Liver (tissue), 9 donors: ENCODE data around the gene CTNNA1. TPM values are rescaled to one million over a fixed set of nuclear protein-coding genes. Genes with fewer than 3 reads are reported as not detected.

Experiments used
- DNase-seq: peaks from one replicate; pipeline ENCODE4 v3.0.0-alpha.2; 2017; ENCODE audit warnings: low spot score
- H3K27ac ChIP-seq, 2 donors: one replicate each; pipeline ENCODE4 v1.7.0; 2013; ENCODE audit warnings: inconsistent platforms in 2 of 2, low read length in 2 of 2, control low read depth in 1 of 2, low read depth in 1 of 2, mild to moderate bottlenecking in 1 of 2
- H3K27me3 ChIP-seq, 4 donors: one replicate each; pipeline versions ENCODE4 v1.6.1 to v1.7.0; 2013; ENCODE audit warnings: low read length in 3 of 4, inconsistent platforms in 1 of 4, mild to moderate bottlenecking in 1 of 4, moderate library complexity in 1 of 4; ENCODE audit not compliant: control insufficient read depth in 4 of 4, insufficient read depth in 4 of 4
- H3K36me3 ChIP-seq, 4 donors: one replicate each; pipeline versions ENCODE4 v1.6.1 to v1.7.0; 2013; ENCODE audit warnings: low read length in 3 of 4, mild to moderate bottlenecking in 3 of 4, low read depth in 1 of 4, moderate library complexity in 1 of 4; ENCODE audit not compliant: control insufficient read depth in 4 of 4, insufficient read depth in 3 of 4
- H3K4me1 ChIP-seq, 4 donors: one replicate each; pipeline versions ENCODE4 v1.6.1 to v1.7.0; 2013; ENCODE audit warnings: low read length in 3 of 4, mild to moderate bottlenecking in 3 of 4, moderate library complexity in 1 of 4; ENCODE audit not compliant: control insufficient read depth in 4 of 4, insufficient read depth in 4 of 4
- H3K4me3 ChIP-seq, 3 donors: one replicate each; pipeline versions ENCODE4 v1.6.1 to v1.7.0; 2013; ENCODE audit warnings: low read length in 3 of 3, control low read depth in 1 of 3, low read depth in 1 of 3, mild to moderate bottlenecking in 1 of 3
- H3K9ac ChIP-seq, 2 donors: one replicate each; pipeline ENCODE4 v1.7.0; 2013; ENCODE audit warnings: low read length in 2 of 2, mild to moderate bottlenecking in 2 of 2, moderate library complexity in 2 of 2, control low read depth in 1 of 2, low read depth in 1 of 2
- H3K9me3 ChIP-seq, 4 donors: one replicate each; pipeline versions ENCODE4 v1.6.1 to v1.7.0; 2013; ENCODE audit warnings: low read length in 3 of 4; ENCODE audit not compliant: control insufficient read depth in 4 of 4
- ATF3 ChIP-seq: IDR thresholded peaks from 2 replicates; pipeline ENCODE4 v1.6.1; 2016; ENCODE audit warnings: antibody characterized with exemption
- CTCF ChIP-seq: fragments of 150-350 bp; IDR thresholded peaks from 2 replicates; pipeline ENCODE4 v1.5.1; 2017; ENCODE audit warnings: improper control_type of control experiment, low read depth, low read length; ENCODE audit not compliant: missing input control
- EGR1 ChIP-seq, 2 donors: IDR thresholded peaks; 2 replicates each; pipeline ENCODE4 v1.6.1; 2016 to 2018; ENCODE audit warnings: antibody characterized with exemption in 2 of 2, low read depth in 2 of 2
- FOXA1 ChIP-seq: IDR thresholded peaks from 2 replicates; pipeline ENCODE4 v1.6.1; 2016; ENCODE audit warnings: antibody characterized with exemption
- FOXA2 ChIP-seq: IDR thresholded peaks from 2 replicates; pipeline ENCODE4 v1.6.1; 2016; ENCODE audit warnings: antibody characterized with exemption
- GABPA ChIP-seq, 2 donors: IDR thresholded peaks in 1 of 2; conservative IDR thresholded peaks in 1 of 2; 2 replicates each; pipeline ENCODE4 v1.6.1; 2016; ENCODE audit warnings: antibody characterized with exemption in 2 of 2, mild to moderate bottlenecking in 1 of 2, moderate library complexity in 1 of 2
- HNF4A ChIP-seq, 2 donors: conservative IDR thresholded peaks; 2 replicates each; pipeline ENCODE4 v1.6.1; 2016; ENCODE audit warnings: antibody characterized with exemption in 2 of 2, mild to moderate bottlenecking in 2 of 2
- HNF4G ChIP-seq: IDR thresholded peaks from 2 replicates; pipeline ENCODE4 v1.6.1; 2016; ENCODE audit warnings: antibody characterized with exemption
- JUND ChIP-seq, 2 donors: IDR thresholded peaks; 2 replicates each; pipeline ENCODE4 v1.6.1; 2016; ENCODE audit warnings: antibody characterized with exemption in 2 of 2
- MAX ChIP-seq: IDR thresholded peaks from 2 replicates; pipeline ENCODE4 v1.6.1; 2016; ENCODE audit warnings: antibody characterized with exemption
- NR2F2 ChIP-seq: IDR thresholded peaks from 2 replicates; pipeline ENCODE4 v1.6.1; 2016; ENCODE audit warnings: antibody characterized with exemption
- RAD21 ChIP-seq, 2 donors: IDR thresholded peaks; 2 replicates each; pipeline ENCODE4 v1.6.1; 2016; ENCODE audit warnings: antibody characterized with exemption in 2 of 2, mild to moderate bottlenecking in 2 of 2
- REST ChIP-seq: IDR thresholded peaks from 2 replicates; pipeline ENCODE4 v1.6.1; 2016; ENCODE audit warnings: antibody characterized with exemption, mild to moderate bottlenecking
- RXRA ChIP-seq, 2 donors: IDR thresholded peaks; 2 replicates each; pipeline ENCODE4 v1.6.1; 2017 to 2018; ENCODE audit warnings: antibody characterized with exemption in 2 of 2, mild to moderate bottlenecking in 1 of 2
- SP1 ChIP-seq: IDR thresholded peaks from 2 replicates; pipeline ENCODE4 v1.6.1; 2018; ENCODE audit warnings: antibody characterized with exemption, mild to moderate bottlenecking
- TAF1 ChIP-seq: conservative IDR thresholded peaks from 2 replicates; pipeline ENCODE4 v1.6.1; 2016; ENCODE audit warnings: antibody characterized with exemption, mild to moderate bottlenecking
- YY1 ChIP-seq: IDR thresholded peaks from 2 replicates; pipeline ENCODE4 v1.6.1; 2016; ENCODE audit warnings: antibody characterized with exemption, mild to moderate bottlenecking
- ZBTB33 ChIP-seq: IDR thresholded peaks from 2 replicates; pipeline ENCODE4 v1.6.1; 2016; ENCODE audit warnings: antibody characterized with exemption
- WGBS: extraction: QIAGEN DNeasy Blood & Tissue Kit; methylation state at CpG from one replicate; pipeline ENCODE4 v1.1.7; 2013; 5-methylcytosine and 5-hydroxymethylcytosine counted together
- polyA plus RNA-seq, 2 donors: library from polyadenylated mRNA; stranded (reverse) in 1 of 2; unstranded in 1 of 2; fragments of 200-250 nt in 1 of 2; fragments of >200 nt in 1 of 2; fragmentation: Nextera tagmentation in 1 of 2; extraction: Ambion mirVana in 1 of 2; gene quantifications; one replicate each; pipeline versions ENCODE4 v1.2.1 to v1.2.3, GENCODE V29; 2013 to 2015
- total RNA-seq, 2 donors: library from RNA; depleted of rRNA; stranded (reverse); fragments of >200 nt; gene quantifications; one replicate each; pipeline ENCODE4 v1.2.3, GENCODE V29; 2014
- donor health status: healthy.
- donor health status: healthy.
- donor health status: healthy.
- donor health status: healthy.
- donor health status: healthy.

The CTNNA1 gene
- total and polyA plus RNA-seq, 4 donors, result 39.9 to 150 (median 103) TPM

- TF ChIP-seq JUND (IDR thresholded peaks at IDR 0.05) (no peak), GABPA (IDR thresholded peaks at IDR 0.05 in 1 of 2, conservative IDR thresholded peaks at IDR 0.05 in 1 of 2) (no peak), FOXA2 (no peak), ZBTB33 (no peak), EGR1 (IDR thresholded peaks at IDR 0.05; ENCODE audit: low read depth in 2 of 2) (no peak), FOXA1 (no peak), MAX (no peak), ATF3 (no peak), TAF1 (no peak), NR2F2 (no peak), HNF4A (conservative IDR thresholded peaks at IDR 0.05) (no peak), CTCF (no peak), YY1 (no peak), RAD21 (IDR thresholded peaks at IDR 0.05) (no peak), HNF4G (no peak), SP1 (no peak)
- Histone ChIP-seq H3K4me1 (no peaks in the 10 kb centered on the region), H3K36me3 (no peaks in the 10 kb centered on the region), H3K27me3 (no peaks in the 10 kb centered on the region), H3K9me3 (no peaks in the 10 kb centered on the region), H3K27ac (no peak overlapping the region), H3K9ac (no peak overlapping the region), H3K4me3 (no peak overlapping the region)
- DNase-seq, result no peak
Measured at GRCh38 chr5:138713247-138713646, 40.0 kb upstream of the CTNNA1 start.

- Histone ChIP-seq H3K36me3 (no peaks in the 10 kb centered on the region), H3K9ac (no peak overlapping the region), H3K27me3 (no peaks in the 10 kb centered on the region), H3K4me1 (no peaks in the 10 kb centered on the region), H3K4me3 (no peak overlapping the region), H3K27ac (no peak overlapping the region), H3K9me3 (no peaks in the 10 kb centered on the region)
- WGBS, result 88% methylated on average over 3 of the region's 3 CpGs
- DNase-seq, result no peak
- TF ChIP-seq HNF4A (conservative IDR thresholded peaks at IDR 0.05), result no peak
- TF ChIP-seq SP1, result no peak
- no peak for TF ChIP-seq FOXA2
- no peak for TF ChIP-seq TAF1
- no peak for TF ChIP-seq FOXA1
- TF ChIP-seq RXRA (IDR thresholded peaks at IDR 0.05), result no peak
- TF ChIP-seq RAD21 (IDR thresholded peaks at IDR 0.05), result no peak
- TF ChIP-seq REST, result no peak
- no peak for TF ChIP-seq JUND (IDR thresholded peaks at IDR 0.05)
- no peak for TF ChIP-seq EGR1 (IDR thresholded peaks at IDR 0.05; ENCODE audit: low read depth in 2 of 2)
- TF ChIP-seq MAX, result no peak
- no peak for TF ChIP-seq ATF3
- TF ChIP-seq ZBTB33, result no peak
- TF ChIP-seq YY1, result no peak
- no peak for TF ChIP-seq NR2F2
- no peak for TF ChIP-seq CTCF
- no peak for TF ChIP-seq HNF4G
- no peak for TF ChIP-seq GABPA (IDR thresholded peaks at IDR 0.05 in 1 of 2, conservative IDR thresholded peaks at IDR 0.05 in 1 of 2)
Measured at GRCh38 chr5:138714694-138715093, 38.5 kb upstream of the CTNNA1 start.
